CD14-positive monocyte (primary cell): ENCODE data around the gene COL26A1. TPM values are rescaled to one million over a fixed set of nuclear protein-coding genes. Genes with fewer than 3 reads are reported as not detected.
A peak's percentile ranks its signal among the peaks of the same experiment; 100 is the strongest.

Experiments
- DNase-seq, 3 donors: peaks; one replicate each; pipeline ENCODE4 v3.0.0-alpha.2; 2011 to 2022
- H2AFZ ChIP-seq: 2 replicates; pipeline ENCODE4 v1.6.0; 2012; ENCODE audit warnings: mild to moderate bottlenecking, low read depth, low read length, inconsistent platforms; ENCODE audit not compliant: insufficient read depth, poor library complexity, severe bottlenecking
- H3K27ac ChIP-seq, 2 donors: 1 replicate in 1 of 2; 2 replicates in 1 of 2; pipeline ENCODE4 v1.5.1; 2012 to 2013; ENCODE audit warnings: low read length in 2 of 2, control low read depth in 1 of 2, inconsistent platforms in 1 of 2, low read depth in 1 of 2, mild to moderate bottlenecking in 1 of 2
- H3K27me3 ChIP-seq, 2 donors: one replicate each; pipeline versions ENCODE4 v1.6.0 to v1.6.1; 2011 to 2013; ENCODE audit warnings: low read length in 2 of 2; ENCODE audit not compliant: control insufficient read depth in 2 of 2, insufficient read depth in 2 of 2
- H3K36me3 ChIP-seq, 2 donors: replicated peaks in 1 of 2; 1 replicate in 1 of 2; 2 replicates in 1 of 2; pipeline versions ENCODE4 v1.5.1 to v1.6.1; 2012 to 2013; ENCODE audit warnings: low read length in 2 of 2, control low read depth in 1 of 2, inconsistent platforms in 1 of 2, mild to moderate bottlenecking in 1 of 2; ENCODE audit not compliant: insufficient read depth in 2 of 2, control insufficient read depth in 1 of 2
- H3K4me1 ChIP-seq, 2 donors: 1 replicate in 1 of 2; 2 replicates in 1 of 2; pipeline versions ENCODE4 v1.5.1 to v1.6.1; 2012 to 2013; ENCODE audit warnings: low read length in 2 of 2, control low read depth in 1 of 2, inconsistent platforms in 1 of 2, mild to moderate bottlenecking in 1 of 2, moderate library complexity in 1 of 2; ENCODE audit not compliant: insufficient read depth in 2 of 2, control insufficient read depth in 1 of 2
- H3K4me2 ChIP-seq: replicated peaks from 2 replicates; pipeline ENCODE3; 2012; ENCODE audit warnings: low read length, moderate library complexity, mild to moderate bottlenecking; ENCODE audit not compliant: poor library complexity, severe bottlenecking; ENCODE audit errors: extremely low read depth
- H3K4me3 ChIP-seq, 3 experiments: fragments of 200-600 bp in 1 of 3; sonication (generic) in 1 of 3; replicated peaks in 1 of 3; 1 replicate in 2 of 3; 2 replicates in 1 of 3; pipeline ENCODE4 v1.5.1; 2011 to 2013; ENCODE audit warnings: low read length in 3 of 3, mild to moderate bottlenecking in 3 of 3, control low read depth in 2 of 3, low read depth in 2 of 3, inconsistent platforms in 1 of 3, moderate library complexity in 1 of 3
- H3K79me2 ChIP-seq: 2 replicates; pipeline ENCODE4 v1.6.0; 2012; ENCODE audit warnings: mild to moderate bottlenecking, control low read depth, inconsistent platforms, low read length, moderate library complexity; ENCODE audit not compliant: insufficient read depth
- H3K9ac ChIP-seq: 2 replicates; pipeline ENCODE4 v1.6.0; 2017; ENCODE audit warnings: low read length, mild to moderate bottlenecking; ENCODE audit not compliant: insufficient read depth, poor library complexity, severe bottlenecking
- H3K9me3 ChIP-seq, 2 donors: replicated peaks in 1 of 2; 1 replicate in 1 of 2; 2 replicates in 1 of 2; pipeline versions ENCODE4 v1.5.1 to v1.6.1; 2012 to 2013; ENCODE audit warnings: low read length in 2 of 2, control low read depth in 1 of 2; ENCODE audit not compliant: control insufficient read depth in 1 of 2, insufficient read depth in 1 of 2
- H4K20me1 ChIP-seq: 2 replicates; pipeline ENCODE4 v1.6.0; 2012; ENCODE audit warnings: mild to moderate bottlenecking, low read length, control low read depth, moderate library complexity; ENCODE audit not compliant: insufficient read depth
- H3K27ac Mint-ChIP-seq, 7 donors: one replicate each; pipeline ENCODE4 v1.8.0; 2020; ENCODE audit warnings: mild to moderate bottlenecking in 7 of 7, mixed read lengths in 7 of 7, moderate library complexity in 6 of 7, inconsistent platforms in 2 of 7
- H3K27me3 Mint-ChIP-seq, 3 donors: one replicate each; pipeline ENCODE4 v1.8.0; 2021 to 2022; ENCODE audit warnings: low read depth in 3 of 3, mild to moderate bottlenecking in 3 of 3, mixed read lengths in 3 of 3, moderate library complexity in 3 of 3, inconsistent platforms in 1 of 3
- H3K36me3 Mint-ChIP-seq, 2 donors: one replicate each; pipeline ENCODE4 v1.8.0; 2020; ENCODE audit warnings: mixed read lengths in 2 of 2, inconsistent platforms in 1 of 2, mild to moderate bottlenecking in 1 of 2
- H3K4me1 Mint-ChIP-seq: one replicate; pipeline ENCODE4 v1.8.0; 2020; ENCODE audit warnings: mild to moderate bottlenecking, mixed read lengths
- H3K4me3 Mint-ChIP-seq, 2 donors: one replicate each; pipeline ENCODE4 v1.8.0; 2020; ENCODE audit warnings: mild to moderate bottlenecking in 2 of 2, mixed read lengths in 2 of 2, moderate library complexity in 1 of 2
- H3K9me3 Mint-ChIP-seq, 7 donors: one replicate each; pipeline ENCODE4 v1.8.0; 2020 to 2022; ENCODE audit warnings: mixed read lengths in 7 of 7, mild to moderate bottlenecking in 6 of 7, moderate library complexity in 6 of 7, inconsistent platforms in 2 of 7
- CTCF ChIP-seq: fragments of 200-600 bp; IDR thresholded peaks from one replicate; pipeline ENCODE4 v1.8.0; 2022; ENCODE audit warnings: antibody characterized with exemption, mild to moderate bottlenecking
- WGBS: methylation state at CpG from one replicate; pipeline ENCODE4 v1.1.5; 2013; ENCODE audit warnings: missing lambda C conversion rate; ENCODE audit not compliant: insufficient coverage; 5-methylcytosine and 5-hydroxymethylcytosine counted together
- intact Hi-C, 2 donors: fragments of 100-400 bp; cut with micrococcal nuclease; formaldehyde crosslinking; loops; one replicate each; pipeline versions ENCODE4 v1.15.0 to v1.15.1; 2023
- polyA plus RNA-seq, 3 donors: library from polyadenylated mRNA; depleted of rRNA in 1 of 3; unstranded in 2 of 3; stranded (reverse) in 1 of 3; fragments of 300-500 nt in 2 of 3; fragments of >200 nt in 1 of 3; fragmentation: Illumina TruSeq in 2 of 3; gene quantifications; 1 replicate in 2 of 3; 2 replicates in 1 of 3; pipeline ENCODE4 v1.2.3, GENCODE V29; 2012 to 2021

COL26A1 gene
- polyA plus RNA-seq, 3 donors, result not detected

GRCh38 chr7:101363196-101363733 lies 590 bp downstream of the COL26A1 start:
- Mint-ChIP-seq H3K36me3 (peaks cover 2% of the 10 kb centered on the region in 2 donors), H3K27me3 (peaks cover 30 to 63% (median 44%) of the 10 kb centered on the region in 3 donors), H3K9me3 (peaks cover 0 to 13% (median 1%) of the 10 kb centered on the region in 7 donors), H3K4me3 (no peak overlapping the region), H3K27ac (no peak overlapping the region), H3K4me1 (peaks cover 5% of the 10 kb centered on the region)
- Histone ChIP-seq H3K4me2 (peak overlapping the region; percentile 68), H3K36me3 (no peaks in the 10 kb centered on the region), H3K9me3 (peaks cover 0 to 8% of the 10 kb centered on the region in 2 donors), H3K4me1 (peaks cover 5 to 8% of the 10 kb centered on the region in 2 donors), H3K9ac (no peak overlapping the region), H4K20me1 (no peaks in the 10 kb centered on the region), H3K4me3 (peak overlapping the region in 1 of 3 experiments; percentile 59), H3K27me3 (peaks cover 23 to 33% of the 10 kb centered on the region in 2 donors), H3K79me2 (no peaks in the 10 kb centered on the region), H3K27ac (no peak overlapping the region), H2AFZ (peak overlapping the region; percentile 68)
- no peak for TF ChIP-seq CTCF
- no peak for DNase-seq
- WGBS, result under 1% methylated on average over 13 of the region's 46 CpGs
- intact Hi-C loops, result loop anchor here in 1 of 2 donors (10.0 kb wide), 1 partner anchor 912 kb away; no protein-coding TSS in a partner anchor

- H3K9ac ChIP-seq, result no peak overlapping the region
- 1% methylated on average over 51 of the region's 52 CpGs for WGBS
Observed at GRCh38 chr7:101363734-101364374, 1.2 kb downstream of the COL26A1 start.

More at GRCh38 chr7:101363734-101364374, 1.2 kb downstream of the COL26A1 start:
- peak overlapping the region in 1 of 2 donors; percentile 30 for H3K4me3 Mint-ChIP-seq
- Histone ChIP-seq H3K27me3 (peaks cover 23 to 33% of the 10 kb centered on the region in 2 donors), H3K79me2 (no peaks in the 10 kb centered on the region), H4K20me1 (no peaks in the 10 kb centered on the region), H3K4me2 (peak overlapping the region; percentile 68), H3K4me1 (peaks cover 5 to 8% of the 10 kb centered on the region in 2 donors), H2AFZ (peak overlapping the region; percentile 68), H3K36me3 (no peaks in the 10 kb centered on the region), H3K4me3 (peak overlapping the region in 2 of 3 experiments; percentile 2 to 59), H3K27ac (no peak overlapping the region), H3K9me3 (peaks cover 0 to 8% of the 10 kb centered on the region in 2 donors)
- peak; percentile 18 to 52 (median 25) for DNase-seq
- intact Hi-C loops, result loop anchor here in 1 of 2 donors (10.0 kb wide), 1 partner anchor 911 kb away; no protein-coding TSS in a partner anchor
- TF ChIP-seq CTCF, result peak; percentile 89
- H3K27me3 Mint-ChIP-seq, result peaks cover 30 to 68% (median 44%) of the 10 kb centered on the region in 3 donors
- H3K27ac Mint-ChIP-seq, result no peak overlapping the region
- peaks cover 5% of the 10 kb centered on the region for H3K4me1 Mint-ChIP-seq
- H3K9me3 Mint-ChIP-seq, result peaks cover 0 to 13% (median 1%) of the 10 kb centered on the region in 7 donors
- H3K36me3 Mint-ChIP-seq, result peaks cover 2% of the 10 kb centered on the region in 2 donors
